HepG2 (cell line): ENCODE results near the gene SLC13A3. TPM values are rescaled to one million over a fixed set of nuclear protein-coding genes. Genes with fewer than 3 reads are reported as not detected.

Source experiments
- AHR ChIP-seq: IDR thresholded peaks from 2 replicates; pipeline ENCODE4 v1.6.1; 2018; ENCODE audit warnings: missing genetic modification reagents, missing compliant biosample characterization
- ATF4 ChIP-seq, 2 experiments: fragments of 450-650 bp in 1 of 2; sonication (generic) in 1 of 2; formaldehyde crosslinking; IDR thresholded peaks; 2 replicates each; pipeline versions ENCODE4 v1.5.0 to v1.8.0; 2020 to 2022; ENCODE audit warnings: mild to moderate bottlenecking in 1 of 2, missing genetic modification reagents in 1 of 2
- HOXA3 ChIP-seq: sonication (generic); formaldehyde crosslinking; IDR thresholded peaks from 2 replicates; pipeline ENCODE4 v1.5.0; 2020; ENCODE audit warnings: missing genetic modification reagents
- NCOA1 ChIP-seq: sonication (generic); formaldehyde crosslinking; IDR thresholded peaks from 2 replicates; pipeline ENCODE4 v1.9.0; 2021; ENCODE audit warnings: missing genetic modification reagents
- PRMT3 ChIP-seq: sonication (generic); formaldehyde crosslinking; IDR thresholded peaks from 2 replicates; pipeline ENCODE4 v1.8.1; 2022; ENCODE audit warnings: low read depth, mild to moderate bottlenecking, moderate library complexity, missing genetic modification reagents, borderline replicate concordance
- SPEN ChIP-seq: sonication (generic); formaldehyde crosslinking; IDR thresholded peaks from 2 replicates; pipeline ENCODE4 v1.5.1; 2020; ENCODE audit warnings: low read depth, mild to moderate bottlenecking, missing genetic modification reagents
- SSRP1 ChIP-seq: IDR thresholded peaks from 2 replicates; pipeline ENCODE4 v1.6.1; 2016; ENCODE audit warnings: control low read depth
- ZBTB25 ChIP-seq: IDR thresholded peaks from 2 replicates; pipeline ENCODE4 v1.6.1; 2018; ENCODE audit warnings: missing genetic modification reagents
- ZHX2 ChIP-seq, 2 experiments: sonication (generic) in 1 of 2; formaldehyde crosslinking in 1 of 2; IDR thresholded peaks; 2 replicates each; pipeline versions ENCODE4 v1.6.1 to v1.9.0; 2014 to 2022; ENCODE audit warnings: antibody characterized with exemption in 1 of 2, borderline replicate concordance in 1 of 2, inconsistent platforms in 1 of 2, low read depth in 1 of 2, missing genetic modification reagents in 1 of 2
- ZKSCAN8 ChIP-seq: IDR thresholded peaks from 2 replicates; pipeline ENCODE4 v1.6.1; 2016; ENCODE audit warnings: borderline replicate concordance, missing genetic modification reagents, missing compliant biosample characterization
- ZNF230 ChIP-seq: sonication (generic); formaldehyde crosslinking; IDR thresholded peaks from 2 replicates; pipeline ENCODE4 v1.4.0; 2020; ENCODE audit warnings: mild to moderate bottlenecking, missing genetic modification reagents
- ZNF496 ChIP-seq: sonication (generic); formaldehyde crosslinking; IDR thresholded peaks from 2 replicates; pipeline ENCODE4 v1.8.1; 2023; ENCODE audit warnings: mild to moderate bottlenecking, moderate library complexity, missing genetic modification reagents; ENCODE audit not compliant: insufficient replicate concordance
- ZNF770 ChIP-seq: sonication (generic); formaldehyde crosslinking; IDR thresholded peaks from 2 replicates; pipeline ENCODE4 v1.5.0; 2020; ENCODE audit warnings: mild to moderate bottlenecking, missing genetic modification reagents
- ZNF816 ChIP-seq: sonication (generic); formaldehyde crosslinking; IDR thresholded peaks from 2 replicates; pipeline ENCODE4 v1.8.0; 2022; ENCODE audit warnings: missing genetic modification reagents, mild to moderate bottlenecking, borderline replicate concordance
- ZUFSP ChIP-seq: sonication (generic); formaldehyde crosslinking; IDR thresholded peaks from 2 replicates; pipeline ENCODE4 v1.9.0; 2021; ENCODE audit warnings: missing genetic modification reagents, mild to moderate bottlenecking, borderline replicate concordance
- polyA plus RNA-seq, 8 experiments: library from polyadenylated mRNA; depleted of rRNA in 3 of 8; stranded (reverse) in 7 of 8; unstranded in 1 of 8; fragments of >200 nt; fragmentation: Illumina TruSeq in 4 of 8; extraction: Trizol in 4 of 8; gene quantifications; 2 replicates each; pipeline versions ENCODE4 v1.2.1 to v1.2.3, GENCODE V29; 2011 to 2016; ENCODE audit warnings: low read depth in 4 of 8, missing spikeins in 1 of 8, mixed read lengths in 1 of 8; ENCODE audit not compliant: insufficient read depth in 1 of 8
- total RNA-seq, 5 experiments: library from RNA; depleted of rRNA; stranded (reverse); fragments of >200 nt; fragmentation: Illumina TruSeq; extraction: Trizol; gene quantifications; 2 replicates each; pipeline ENCODE4 v1.2.3, GENCODE V29; 2016; ENCODE audit warnings: low read depth in 1 of 5

The SLC13A3 gene
- total and polyA plus RNA-seq, 2 of the 13 experiments (the other 11 are each of a cell fraction or from before 2014, with no cell fraction given) = 66.5 to 76.0 TPM

GRCh38 chr20:46605978-46606816 lies 45.1 kb downstream of the SLC13A3 start (continued):
- TF ChIP-seq ZUFSP (CRISPR knock-in tag) = no peak
- TF ChIP-seq PRMT3 (CRISPR knock-in tag) = 0 out of 2 replicates have a peak, but pooled peaks have one; percentile 6
- TF ChIP-seq HOXA3 (CRISPR knock-in tag) = 0 out of 2 replicates have a peak, but pooled peaks have one; percentile 17
- TF ChIP-seq SPEN (CRISPR knock-in tag) = no peak
- no peak for TF ChIP-seq ATF4 (CRISPR knock-in tag; IDR thresholded peaks at IDR 0.05)
- TF ChIP-seq ZNF770 (CRISPR knock-in tag) = peak; percentile 88
- no peak for TF ChIP-seq ZBTB25 (CRISPR knock-in tag)
- 0 out of 2 replicates have a peak, but pooled peaks have one; percentile 45 for TF ChIP-seq ZHX2 (IDR thresholded peaks at IDR 0.05; ENCODE audit: low read depth)
- no peak for TF ChIP-seq ZHX2 (CRISPR knock-in tag; IDR thresholded peaks at IDR 0.05; ENCODE audit: borderline replicate concordance)
- TF ChIP-seq AHR (CRISPR knock-in tag) = 0 out of 2 replicates have a peak, but pooled peaks have one; percentile 39
- TF ChIP-seq ZKSCAN8 (CRISPR knock-in tag) = no peak
- TF ChIP-seq ZNF230 (CRISPR knock-in tag) = no peak
- no peak for TF ChIP-seq ZNF816 (CRISPR knock-in tag)
- TF ChIP-seq SSRP1 = no peak
- TF ChIP-seq NCOA1 (CRISPR knock-in tag) = peak; percentile 93
- no peak for TF ChIP-seq ZNF496 (CRISPR knock-in tag)
